Measurements from ENCODE around the gene CLCC1.

GRCh38 chr1:108955111-108955510 is 8.2 kb downstream of the CLCC1 start:
- TF ChIP-seq POLR2A (IDR thresholded peaks at IDR 0.05; ENCODE audit: low read depth, low read length) (no peak), TAF1 (IDR thresholded peaks at IDR 0.05; ENCODE audit: low read depth, low read length) (no peak), PAX5 (IDR thresholded peaks at IDR 0.05; ENCODE audit: insufficient read depth, low read length, severe bottlenecking) (no peak), SPI1 (IDR thresholded peaks at IDR 0.05; ENCODE audit: low read depth, low read length) (no peak), POLR2AphosphoS5 (IDR thresholded peaks at IDR 0.05; ENCODE audit: low read depth, low read length) (no peak)
